Epidermal melanocyte (primary cell): Measurements from ENCODE around the gene ZNF862.

Source experiments
- DNase-seq: peaks from one replicate; pipeline ENCODE4 v3.0.0; 2011; ENCODE audit warnings: low spot score; ENCODE audit not compliant: insufficient read length

The ZNF862 gene

GRCh38 chr7:149838224-149838991, at the start of gene ZNF862:
TSS of gene ZNF862 (plus strand) at chr7:149838375. CDS start at chr7:149838612, 237 bp downstream.
- DNase-seq, result peak; percentile 99

DNA sequence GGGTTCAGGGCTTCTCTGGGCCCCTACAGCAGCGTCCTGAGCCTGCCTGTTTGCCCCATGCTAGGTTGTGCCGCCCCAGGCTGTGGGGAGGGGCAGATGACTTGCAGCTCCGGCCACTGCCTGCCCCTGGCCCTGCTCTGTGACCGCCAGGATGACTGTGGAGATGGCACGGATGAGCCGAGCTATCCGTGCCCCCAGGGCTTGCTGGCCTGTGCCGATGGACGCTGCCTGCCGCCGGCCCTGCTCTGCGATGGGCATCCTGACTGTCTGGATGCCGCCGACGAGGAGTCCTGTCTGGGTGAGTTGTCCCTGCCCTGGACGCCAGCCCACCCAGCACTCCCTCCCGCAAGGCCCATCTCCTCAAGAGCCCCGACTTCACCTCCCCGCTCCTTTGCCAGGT, 49.1 kb upstream of the ZNF862 start:
- no peak for DNase-seq

- DNase-seq, result no peak
Measured at GRCh38 chr7:149790146-149790548, 48.0 kb upstream of the ZNF862 start.

DNA sequence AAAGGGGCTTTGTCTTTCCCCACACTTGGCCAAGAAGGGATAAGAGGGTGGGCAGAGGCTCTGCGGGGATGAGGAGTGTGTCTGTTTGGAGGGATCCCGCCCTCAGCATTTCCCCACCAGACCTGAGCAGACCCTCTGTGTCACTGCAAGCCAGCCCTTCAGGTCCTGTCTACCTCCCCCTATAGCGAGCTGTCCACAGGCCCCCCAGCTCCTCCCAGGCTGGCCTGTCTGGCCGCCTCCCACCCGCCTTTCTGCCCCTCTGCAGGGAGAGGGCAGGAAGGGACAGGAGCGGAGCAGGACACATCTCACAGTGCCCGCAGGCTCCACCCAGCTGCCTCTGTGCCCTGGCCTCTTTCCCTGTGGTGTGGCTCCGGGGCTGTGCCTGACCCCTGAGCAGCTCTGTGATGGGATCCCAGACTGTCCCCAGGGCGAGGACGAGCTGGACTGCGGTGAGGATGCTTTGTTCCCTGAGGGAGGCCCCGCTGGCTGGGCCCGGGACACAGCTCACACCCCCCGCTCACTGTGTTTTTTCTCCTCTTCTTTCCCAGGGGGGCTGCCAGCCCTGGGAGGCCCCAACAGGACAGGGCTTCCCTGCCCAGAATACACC, 47.3 kb upstream of the ZNF862 start:
- DNase-seq, result no peak

GRCh38 chr7:149791411-149792219, 46.6 kb upstream of the ZNF862 start:
- DNase-seq, result no peak

GRCh38 chr7:149792220-149792595, 46.0 kb upstream of the ZNF862 start:
- DNase-seq, result no peak

DNA sequence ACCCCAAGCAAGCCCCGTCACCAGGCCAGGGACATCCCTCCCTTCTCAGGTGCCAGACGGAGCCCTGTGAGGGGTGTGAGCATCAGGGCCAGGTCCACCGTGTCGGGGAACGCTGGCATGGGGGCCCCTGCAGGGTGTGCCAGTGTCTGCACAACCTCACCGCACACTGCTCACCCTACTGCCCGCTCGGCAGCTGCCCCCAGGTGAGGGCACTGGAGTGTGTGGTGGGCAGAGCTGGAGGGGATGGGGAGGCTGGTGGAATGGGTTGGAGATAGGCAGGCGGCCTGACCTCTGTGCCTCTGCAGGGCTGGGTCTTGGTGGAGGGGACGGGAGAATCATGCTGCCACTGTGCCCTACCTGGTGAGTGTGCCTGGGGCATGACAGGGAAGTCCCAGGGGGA, 44.9 kb upstream of the ZNF862 start:
- no peak for DNase-seq

- no peak for DNase-seq
Measured at GRCh38 chr7:149794661-149795060, 43.5 kb upstream of the ZNF862 start.

- DNase-seq, result no peak
Measured at GRCh38 chr7:149795126-149795525, 43.0 kb upstream of the ZNF862 start.

DNA sequence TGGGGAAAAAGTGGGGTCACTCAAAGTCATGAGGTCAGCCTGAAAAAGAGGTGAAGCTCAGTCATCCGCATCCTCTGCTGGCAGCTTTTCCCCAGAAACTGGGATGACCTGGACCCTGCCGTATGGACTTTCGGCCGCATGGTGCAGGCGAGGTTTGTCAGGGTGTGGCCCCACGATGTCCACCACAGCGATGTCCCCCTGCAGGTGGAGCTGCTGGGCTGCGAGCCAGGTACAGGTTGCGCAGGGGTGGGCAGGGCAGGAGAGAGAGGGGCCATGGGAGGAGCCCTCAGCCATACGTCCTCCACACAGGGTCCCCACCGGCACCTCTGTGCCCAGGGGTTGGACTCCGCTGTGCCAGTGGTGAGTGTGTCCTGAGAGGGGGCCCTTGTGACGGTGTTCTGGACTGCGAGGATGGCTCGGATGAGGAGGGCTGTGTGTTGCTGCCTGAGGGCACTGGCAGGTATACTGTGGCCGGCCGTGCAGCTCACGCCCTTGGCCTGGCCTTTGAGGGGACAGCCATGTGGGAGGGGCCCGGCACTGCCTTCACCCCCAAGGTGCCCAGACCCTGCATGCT, 41.8 kb upstream of the ZNF862 start:
- no peak for DNase-seq

GRCh38 chr7:149797771-149798170, 40.4 kb upstream of the ZNF862 start:
- DNase-seq, result no peak

DNA sequence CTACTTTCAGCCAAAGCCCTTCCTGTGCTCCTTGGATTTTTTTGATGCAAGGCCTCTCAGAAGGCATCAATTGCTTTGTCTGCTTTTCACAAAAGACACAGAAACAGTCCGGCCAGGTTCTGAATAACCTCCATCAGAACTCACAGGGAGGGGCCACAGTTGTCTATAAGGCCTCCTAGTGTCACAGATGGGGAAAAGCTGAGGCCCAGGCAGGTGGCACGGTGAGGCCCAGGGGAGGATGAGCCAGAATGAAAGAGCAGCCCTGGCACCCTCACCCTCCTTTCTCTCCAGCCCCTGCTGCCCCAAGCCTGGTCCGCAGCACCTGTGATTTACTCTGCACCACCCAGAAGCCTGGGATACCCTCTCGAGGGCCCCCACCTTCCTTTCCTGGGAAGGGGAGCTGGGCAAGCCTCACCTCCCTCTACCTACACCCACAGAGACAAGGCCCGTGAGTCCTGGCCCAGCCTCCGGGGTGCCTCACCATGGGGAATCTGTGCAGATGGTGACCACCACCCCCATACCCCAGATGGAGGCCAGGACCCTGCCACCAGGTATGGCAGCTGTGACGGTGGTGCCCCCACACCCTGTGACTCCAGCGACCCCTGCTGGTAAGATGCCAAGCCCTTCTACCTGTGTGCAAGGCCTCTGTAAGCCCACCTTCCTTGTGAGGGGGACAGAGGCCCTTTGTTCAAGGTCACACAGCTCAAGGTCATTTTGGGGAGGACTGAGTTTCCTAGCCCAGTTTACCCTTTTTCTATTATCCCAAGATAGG, 38.6 kb upstream of the ZNF862 start:
- no peak for DNase-seq

GRCh38 chr7:149800169-149800555, 38.0 kb upstream of the ZNF862 start:
- no peak for DNase-seq

DNA sequence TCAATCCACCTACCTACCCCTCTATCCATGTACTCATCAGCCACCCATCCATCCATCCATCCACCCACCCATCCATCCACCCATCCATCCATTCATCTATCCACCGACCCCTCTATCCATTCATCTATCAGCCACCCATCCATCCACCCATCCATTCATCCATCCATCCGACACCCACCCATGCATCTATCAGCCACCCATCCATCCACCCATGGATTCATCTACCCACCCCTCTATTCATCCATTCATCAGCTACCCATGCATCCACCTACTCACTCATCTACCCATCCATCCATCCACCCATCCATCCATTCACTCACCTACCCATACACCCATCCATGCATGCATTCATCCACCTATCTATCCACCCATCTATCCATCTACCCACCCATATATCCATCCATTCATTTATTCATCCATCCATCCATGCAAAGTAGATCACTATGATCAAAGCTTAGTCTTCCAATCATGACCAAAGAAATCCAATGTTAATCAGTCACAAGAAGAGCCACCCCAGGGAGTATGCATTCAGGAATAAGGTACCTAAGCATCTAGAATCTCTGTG, 37.1 kb upstream of the ZNF862 start:
- DNase-seq, result no peak

- DNase-seq, result no peak
Measured at GRCh38 chr7:149801816-149802215, 36.4 kb upstream of the ZNF862 start.

- DNase-seq, result no peak
Measured at GRCh38 chr7:149802966-149803365, 35.2 kb upstream of the ZNF862 start.

DNA sequence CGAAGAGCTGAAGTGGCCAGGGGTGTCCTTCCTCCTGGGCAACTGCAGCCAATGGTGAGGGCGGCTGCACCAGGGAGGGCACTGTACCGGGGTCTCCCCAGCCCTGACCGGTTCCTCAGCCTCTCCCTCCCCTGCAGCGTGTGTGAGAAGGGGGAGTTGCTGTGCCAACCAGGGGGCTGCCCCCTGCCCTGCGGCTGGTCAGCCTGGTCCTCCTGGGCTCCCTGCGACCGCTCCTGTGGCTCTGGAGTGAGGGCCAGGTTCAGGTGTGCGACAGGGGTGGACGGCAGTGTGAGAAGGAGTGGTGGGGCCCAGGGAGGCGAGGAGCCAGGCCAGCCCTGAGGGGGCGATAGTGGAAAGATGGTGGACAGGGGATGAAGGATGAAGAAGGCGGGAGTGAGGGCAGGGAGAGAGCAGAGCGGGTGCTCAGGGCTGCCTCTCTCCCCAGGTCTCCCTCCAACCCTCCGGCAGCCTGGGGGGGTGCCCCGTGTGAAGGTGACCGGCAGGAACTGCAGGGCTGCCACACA, 34.6 kb upstream of the ZNF862 start:
- DNase-seq, result no peak

- no peak for DNase-seq
Measured at GRCh38 chr7:149804106-149804505, 34.1 kb upstream of the ZNF862 start.

- DNase-seq, result no peak
Measured at GRCh38 chr7:149806726-149807125, 31.4 kb upstream of the ZNF862 start.

DNA sequence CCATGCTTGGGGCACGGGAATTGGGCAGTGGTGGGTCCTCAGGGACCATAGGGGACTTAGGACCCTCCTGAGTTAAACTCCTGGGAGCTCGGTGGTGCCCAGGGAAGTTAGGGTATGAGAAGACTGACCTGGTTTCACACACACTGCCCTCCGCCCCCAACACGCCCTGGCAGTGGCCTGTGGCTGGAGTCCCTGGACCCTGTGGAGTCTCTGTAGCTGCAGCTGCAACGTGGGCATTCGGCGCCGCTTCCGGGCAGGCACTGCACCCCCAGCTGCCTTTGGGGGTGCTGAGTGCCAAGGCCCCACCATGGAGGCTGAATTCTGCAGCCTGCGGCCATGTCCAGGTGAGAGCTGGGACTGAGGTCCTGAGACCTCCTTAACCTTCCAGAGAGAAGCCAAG, 29.9 kb upstream of the ZNF862 start:
- DNase-seq, result no peak

DNA sequence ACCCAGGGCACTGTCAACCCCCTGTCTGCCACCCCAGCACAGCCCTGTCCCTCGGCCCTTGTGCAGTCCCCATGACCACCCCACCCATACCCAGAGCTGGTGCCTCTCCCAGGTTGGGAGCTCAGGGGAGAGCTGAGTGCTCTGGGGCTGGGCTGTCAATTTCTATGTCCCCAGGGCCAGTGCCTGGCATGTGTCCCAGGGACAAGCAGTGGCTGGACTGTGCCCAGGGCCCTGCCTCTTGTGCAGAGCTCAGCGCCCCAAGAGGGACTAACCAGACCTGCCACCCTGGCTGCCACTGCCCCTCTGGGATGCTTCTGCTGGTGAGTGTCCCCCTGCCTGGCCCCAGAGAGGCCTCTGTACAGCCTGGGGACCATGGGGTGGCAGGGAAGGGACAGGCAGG, 29.0 kb upstream of the ZNF862 start:
- DNase-seq, result no peak
